ENCODE measurements around the gene PEX14. TPM values are rescaled to one million over a fixed set of nuclear protein-coding genes. Genes with fewer than 3 reads are reported as not detected.

Gene PEX14
- total and polyA plus RNA-seq, 8 donors = 8.2 to 26.3 (median 12.6) TPM

DNA sequence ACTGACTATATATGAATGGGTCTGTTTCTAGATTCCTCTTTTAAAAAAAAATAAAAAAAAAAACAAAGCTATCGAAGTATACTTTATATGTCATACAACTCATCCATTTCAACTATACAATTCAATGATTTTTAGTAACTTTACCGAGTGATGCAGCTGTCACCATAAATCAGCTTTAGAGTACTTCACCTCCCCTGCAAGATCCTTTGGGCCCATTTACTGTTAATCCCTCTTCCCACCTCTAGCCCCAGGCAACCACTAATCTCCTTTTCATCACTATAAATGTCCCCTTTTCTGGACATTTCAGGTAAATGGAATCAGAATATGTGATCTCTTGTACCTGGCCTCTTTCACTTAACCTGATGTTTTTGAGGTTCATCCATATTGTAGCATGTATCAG lies 133.9 kb downstream of the PEX14 start:
- Histone ChIP-seq H3K27me3 (no peaks in the 10 kb centered on the region), H3K36me3 (peaks cover 0 to 11% (median 2%) of the 10 kb centered on the region in 4 donors), H3K4me1 (no peaks in the 10 kb centered on the region), H3K4me3 (no peak overlapping the region), H3K27ac (no peak overlapping the region), H3K9me3 (no peaks in the 10 kb centered on the region)
- 87 to 99% (median 93%) methylated on average over 2 of the region's 2 CpGs for WGBS, 5 donors
- no peak for DNase-seq
- intact Hi-C loops (cut with DNase I; ENCODE audit: low total_unique reads) = no loop called here
- no peak for TF ChIP-seq EP300 (IDR thresholded peaks at IDR 0.05)
- TF ChIP-seq POLR2AphosphoS5 (IDR thresholded peaks at IDR 0.05) = no peak
- TF ChIP-seq, protein P1, sequence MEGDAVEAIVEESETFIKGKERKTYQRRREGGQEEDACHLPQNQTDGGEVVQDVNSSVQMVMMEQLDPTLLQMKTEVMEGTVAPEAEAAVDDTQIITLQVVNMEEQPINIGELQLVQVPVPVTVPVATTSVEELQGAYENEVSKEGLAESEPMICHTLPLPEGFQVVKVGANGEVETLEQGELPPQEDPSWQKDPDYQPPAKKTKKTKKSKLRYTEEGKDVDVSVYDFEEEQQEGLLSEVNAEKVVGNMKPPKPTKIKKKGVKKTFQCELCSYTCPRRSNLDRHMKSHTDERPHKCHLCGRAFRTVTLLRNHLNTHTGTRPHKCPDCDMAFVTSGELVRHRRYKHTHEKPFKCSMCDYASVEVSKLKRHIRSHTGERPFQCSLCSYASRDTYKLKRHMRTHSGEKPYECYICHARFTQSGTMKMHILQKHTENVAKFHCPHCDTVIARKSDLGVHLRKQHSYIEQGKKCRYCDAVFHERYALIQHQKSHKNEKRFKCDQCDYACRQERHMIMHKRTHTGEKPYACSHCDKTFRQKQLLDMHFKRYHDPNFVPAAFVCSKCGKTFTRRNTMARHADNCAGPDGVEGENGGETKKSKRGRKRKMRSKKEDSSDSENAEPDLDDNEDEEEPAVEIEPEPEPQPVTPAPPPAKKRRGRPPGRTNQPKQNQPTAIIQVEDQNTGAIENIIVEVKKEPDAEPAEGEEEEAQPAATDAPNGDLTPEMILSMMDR (IDR thresholded peaks at IDR 0.05) = no peak
- TF ChIP-seq POLR2A (IDR thresholded peaks at IDR 0.05) = no peak

DNA sequence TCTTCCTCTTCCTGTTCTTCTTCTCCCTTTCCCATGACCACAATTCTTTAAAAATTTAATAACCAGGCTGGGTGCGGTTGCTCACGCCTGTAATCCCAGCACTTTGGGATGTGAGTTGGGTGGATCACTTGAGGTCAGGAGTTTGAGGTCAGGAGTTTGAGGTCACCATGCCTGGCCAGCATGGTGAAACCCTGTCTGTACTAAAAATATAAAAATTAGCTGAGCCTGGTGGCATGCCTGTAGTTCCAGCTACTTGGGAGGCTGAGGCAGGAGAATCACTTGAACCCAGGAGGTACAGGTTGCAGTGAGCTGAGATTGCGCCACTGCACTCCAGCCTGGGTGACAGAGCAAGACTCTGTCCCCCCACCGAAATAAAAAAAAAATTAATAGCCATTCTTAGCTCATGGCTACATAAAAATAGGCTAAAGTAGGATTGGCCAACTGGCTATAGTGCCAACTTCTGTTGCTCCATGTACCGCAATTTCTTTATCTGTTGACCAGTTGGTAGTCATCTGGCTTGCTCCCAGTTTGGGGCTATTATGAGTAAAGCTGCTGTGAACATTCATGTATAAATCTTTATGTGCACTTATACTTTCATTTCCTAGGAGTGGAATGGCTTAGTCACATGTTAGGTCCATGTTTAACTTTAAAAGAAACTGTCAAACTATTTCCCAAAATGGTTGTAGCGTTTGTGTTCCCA lies 136.3 kb downstream of the PEX14 start:
- Histone ChIP-seq H3K27ac (no peak overlapping the region), H3K4me1 (no peaks in the 10 kb centered on the region), H3K27me3 (no peaks in the 10 kb centered on the region), H3K4me3 (no peak overlapping the region), H3K36me3 (peaks cover 0 to 5% (median 2%) of the 10 kb centered on the region in 4 donors), H3K9me3 (no peaks in the 10 kb centered on the region)
- WGBS, 5 donors = 89 to 96% (median 92%) methylated on average over 6 of the region's 6 CpGs
- no peak for DNase-seq
- TF ChIP-seq, protein P1 (IDR thresholded peaks at IDR 0.05) = no peak
- intact Hi-C loops (cut with DNase I; ENCODE audit: low total_unique reads) = no loop called here

DNA sequence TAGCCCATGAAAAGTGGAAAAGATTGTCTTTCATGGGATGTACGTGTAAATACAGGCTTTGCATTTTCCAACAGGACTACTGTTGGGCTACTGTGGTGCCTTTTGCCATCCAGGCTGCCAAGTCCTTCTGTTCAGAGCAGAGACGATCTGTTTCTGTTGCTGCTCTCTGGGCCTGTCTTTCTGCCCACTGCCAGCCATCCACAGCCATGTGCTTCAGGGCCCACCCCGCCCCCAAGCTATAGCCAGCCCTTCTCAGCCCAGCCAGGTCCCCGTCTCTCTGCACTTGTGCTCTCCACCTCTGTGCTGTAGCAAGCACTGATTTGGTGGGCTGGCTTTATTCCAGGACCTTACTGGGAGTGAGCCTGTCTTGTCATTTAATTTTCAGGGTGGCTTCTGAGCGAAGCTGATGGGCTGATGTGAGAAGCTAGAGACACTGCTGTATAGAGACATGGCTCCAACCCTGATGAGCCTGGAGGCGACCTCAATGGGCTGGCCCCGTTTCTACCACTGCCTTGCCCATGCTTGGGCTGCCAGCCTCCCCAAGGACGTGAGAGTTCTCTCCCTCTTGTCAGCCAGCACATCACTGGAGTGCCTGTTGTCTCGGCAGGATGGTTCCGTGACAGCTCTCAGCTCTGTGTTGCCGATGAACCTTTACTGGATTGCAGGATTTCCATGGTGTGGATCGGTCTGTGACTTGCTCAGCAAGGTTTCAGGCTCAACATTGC lies 137.8 kb downstream of the PEX14 start:
- Histone ChIP-seq H3K36me3 (peaks cover 0 to 14% (median 8%) of the 10 kb centered on the region in 4 donors), H3K9me3 (no peaks in the 10 kb centered on the region), H3K4me3 (no peak overlapping the region), H3K4me1 (no peaks in the 10 kb centered on the region), H3K27me3 (no peaks in the 10 kb centered on the region), H3K27ac (no peak overlapping the region)
- intact Hi-C loops (cut with DNase I; ENCODE audit: low total_unique reads) = no loop called here
- TF ChIP-seq EP300 (IDR thresholded peaks at IDR 0.05) (no peak), POLR2AphosphoS5 (IDR thresholded peaks at IDR 0.05) (no peak), POLR2A (IDR thresholded peaks at IDR 0.05) (no peak)
- TF ChIP-seq, protein P1 (IDR thresholded peaks at IDR 0.05) = no peak
- WGBS, 5 donors = 86 to 95% (median 88%) methylated on average over 10 to 12 of the region's 12 CpGs
- no peak for DNase-seq

DNA sequence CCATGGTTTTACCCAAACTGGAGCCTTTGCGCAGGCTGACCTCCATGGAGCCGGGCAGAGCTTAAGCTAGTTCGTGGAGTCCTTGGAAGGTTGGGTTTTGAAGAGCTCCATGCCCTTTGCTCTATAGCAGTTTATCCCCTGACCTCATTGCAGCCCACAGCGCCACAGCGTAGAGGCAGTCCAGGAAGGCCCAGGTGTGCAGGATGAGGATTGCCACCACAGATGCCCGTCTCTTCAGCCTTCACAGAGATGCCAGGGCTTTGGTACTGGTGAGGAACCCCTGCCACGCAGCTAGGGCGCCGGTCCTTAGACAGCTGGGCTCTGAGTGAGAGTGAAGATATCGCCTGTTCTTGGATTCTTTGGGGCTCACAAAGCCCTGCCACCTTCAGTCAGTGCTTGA lies 138.6 kb downstream of the PEX14 start:
- Histone ChIP-seq H3K9me3 (no peaks in the 10 kb centered on the region), H3K4me3 (no peak overlapping the region), H3K27me3 (no peaks in the 10 kb centered on the region), H3K4me1 (no peaks in the 10 kb centered on the region), H3K36me3 (peaks cover 0 to 22% (median 12%) of the 10 kb centered on the region in 4 donors), H3K27ac (no peak overlapping the region)
- 96 to 100% (median 97%) methylated on average over 8 to 10 of the region's 10 CpGs for WGBS, 5 donors
- DNase-seq = no peak
- TF ChIP-seq, protein P1 (IDR thresholded peaks at IDR 0.05) = no peak
- TF ChIP-seq POLR2A (IDR thresholded peaks at IDR 0.05) = no peak
- no peak for TF ChIP-seq POLR2AphosphoS5 (IDR thresholded peaks at IDR 0.05)
- no peak for TF ChIP-seq EP300 (IDR thresholded peaks at IDR 0.05)
- intact Hi-C loops (cut with DNase I; ENCODE audit: low total_unique reads) = no loop called here
